NT2/D1 (cell line): ENCODE measurements around the gene CYP2A13.
"Not testable (repeated sequence)": the region's sequence is repeated elsewhere in the genome, so short reads cannot be mapped to it uniquely, and the experiment has no call there.

Experiments used
- SUZ12 ChIP-seq: IDR thresholded peaks from 2 replicates; pipeline ENCODE4 v1.6.1; 2011; ENCODE audit not compliant: insufficient read length, insufficient read depth; ENCODE audit errors: extremely low read depth
- YY1 ChIP-seq: IDR thresholded peaks from 2 replicates; pipeline ENCODE4 v1.6.1; 2011; ENCODE audit not compliant: insufficient read length, insufficient read depth
- ZNF274 ChIP-seq: IDR thresholded peaks from 2 replicates; pipeline ENCODE4 v1.6.1; 2011; ENCODE audit warnings: mild to moderate bottlenecking, low read depth, low read length

- TF ChIP-seq SUZ12, YY1, ZNF274: not testable (repeated sequence)
These were observed 39.1 kb downstream of the CYP2A13 start for GRCh38 chr19:41127362-41127761.
